IPS-NIHi11 (cell line): Measurements from ENCODE around the gene COPB2.
A peak's percentile ranks its signal among the peaks of the same experiment; 100 is the strongest.

Experiments
- DNase-seq: peaks from one replicate; pipeline ENCODE4 v3.0.0; 2012; ENCODE audit warnings: mixed read lengths, low spot score

The COPB2 gene

DNA sequence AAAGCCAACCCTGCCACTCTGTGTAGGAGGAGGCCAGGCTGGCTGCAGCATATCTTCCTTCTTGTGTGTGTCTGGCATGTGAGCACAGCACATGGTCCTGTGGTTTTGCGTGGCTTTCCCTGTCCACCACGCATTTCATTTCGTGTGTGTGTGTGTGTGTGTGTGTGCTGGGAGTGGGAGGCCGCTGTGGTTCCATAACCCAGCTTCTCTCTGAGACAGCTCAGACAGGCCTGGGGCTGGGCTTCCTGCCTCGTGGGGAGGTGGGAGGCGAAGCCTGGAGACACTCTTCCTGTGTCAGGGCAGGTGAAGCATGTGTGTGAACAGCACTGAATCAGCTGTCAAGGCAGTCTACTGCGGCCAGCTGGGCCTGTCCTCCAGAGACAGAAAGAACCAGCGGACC is 61.6 kb downstream of the COPB2 start:
- no peak for DNase-seq

DNA sequence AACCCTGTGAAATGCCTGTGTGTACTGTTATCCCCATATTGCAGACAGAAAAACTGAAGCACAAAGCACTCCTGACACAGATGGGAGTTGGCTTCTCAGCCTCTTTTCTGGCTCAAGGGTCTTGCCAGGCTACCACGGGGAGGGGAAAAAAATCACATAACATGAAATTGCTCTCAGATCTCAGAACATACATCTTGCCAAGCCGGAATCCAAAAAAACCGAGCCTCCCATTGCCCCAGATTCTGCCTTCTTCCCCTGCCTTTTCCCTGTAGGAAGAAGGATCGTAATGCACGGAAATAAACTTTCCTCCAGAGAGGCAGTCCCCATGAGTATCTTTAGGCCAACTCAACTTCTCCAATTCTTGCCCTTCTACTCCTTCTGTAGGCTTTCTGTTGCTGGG is 62.2 kb downstream of the COPB2 start:
- DNase-seq = no peak

DNA sequence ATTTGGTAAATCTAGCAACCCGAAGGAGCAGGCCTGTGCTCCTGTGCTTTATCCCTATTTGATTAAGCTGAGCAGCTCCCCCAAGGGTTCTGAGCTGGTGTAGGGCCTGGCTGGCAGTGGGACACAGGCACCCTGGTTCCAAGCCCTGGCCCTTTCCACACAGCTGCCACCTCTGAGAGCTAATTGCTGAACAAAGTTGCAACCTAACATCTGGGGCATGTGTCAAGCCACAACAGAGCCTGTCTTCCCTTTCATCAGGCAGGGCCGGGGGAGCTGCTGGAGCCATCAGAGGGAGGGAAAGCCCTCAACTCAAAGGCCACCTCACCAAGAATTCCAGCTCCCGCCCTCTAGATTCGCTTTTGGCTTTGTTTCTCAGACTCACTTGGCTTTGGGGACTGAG is 62.7 kb downstream of the COPB2 start:
- DNase-seq = no peak

DNA sequence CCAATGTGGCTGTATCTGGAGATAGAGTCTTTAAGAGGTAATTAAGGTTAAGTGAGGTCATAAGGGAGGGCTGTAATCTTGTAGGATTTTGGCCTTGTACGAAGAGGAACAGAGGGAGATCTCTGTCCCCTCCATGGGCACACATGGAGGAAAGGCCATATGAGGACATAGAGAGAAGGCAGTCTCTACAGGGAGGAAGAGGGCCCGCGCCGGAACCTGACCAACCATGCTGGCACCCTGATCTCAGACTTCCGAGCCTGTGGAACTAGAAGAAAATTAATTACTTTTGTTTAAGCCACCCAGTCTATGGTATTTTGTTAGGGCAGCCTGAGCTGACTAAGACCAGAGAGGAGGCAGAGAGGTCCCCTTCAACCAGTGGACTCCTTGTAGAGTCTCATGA is 63.3 kb downstream of the COPB2 start:
- DNase-seq = no peak

DNA sequence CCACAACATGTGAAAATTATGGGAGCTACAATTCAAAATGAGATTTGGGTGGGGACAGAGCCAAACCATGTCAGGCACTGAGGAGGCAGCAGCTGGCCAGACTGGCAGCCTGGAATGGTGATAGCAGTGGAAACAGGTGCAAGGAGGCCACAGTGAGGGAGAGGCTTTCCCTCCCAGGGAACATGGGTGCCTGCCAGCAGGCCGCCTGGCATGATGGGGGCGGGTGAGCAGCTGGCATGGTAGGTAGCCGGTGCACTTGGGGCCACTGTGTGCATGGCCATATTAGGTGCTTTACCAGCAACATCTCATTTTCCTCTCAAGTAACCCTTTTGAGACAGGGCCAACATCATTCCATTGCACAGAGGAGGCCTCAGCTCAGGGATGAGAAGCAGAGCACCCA is 63.9 kb downstream of the COPB2 start:
- DNase-seq = no peak

DNA sequence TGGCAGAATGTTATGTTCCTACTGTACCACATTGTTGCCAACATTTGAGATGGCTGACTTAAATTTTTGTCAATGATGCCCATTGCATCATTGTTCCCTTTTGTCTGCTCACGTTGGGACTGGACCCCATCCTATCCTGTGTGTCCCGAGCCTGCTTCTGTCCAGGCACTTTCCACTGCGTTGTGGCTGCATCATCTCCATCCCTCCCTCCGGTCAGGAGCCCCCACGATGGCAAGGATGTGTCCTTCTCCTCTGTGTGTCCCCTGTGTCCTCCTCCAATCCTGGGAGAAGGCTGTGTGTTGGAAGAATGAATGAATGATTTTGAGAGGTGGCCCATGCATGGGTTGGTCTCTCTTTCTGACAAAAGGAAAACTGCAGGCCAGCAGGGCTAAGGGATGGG is 65.0 kb downstream of the COPB2 start:
- DNase-seq = no peak

DNA sequence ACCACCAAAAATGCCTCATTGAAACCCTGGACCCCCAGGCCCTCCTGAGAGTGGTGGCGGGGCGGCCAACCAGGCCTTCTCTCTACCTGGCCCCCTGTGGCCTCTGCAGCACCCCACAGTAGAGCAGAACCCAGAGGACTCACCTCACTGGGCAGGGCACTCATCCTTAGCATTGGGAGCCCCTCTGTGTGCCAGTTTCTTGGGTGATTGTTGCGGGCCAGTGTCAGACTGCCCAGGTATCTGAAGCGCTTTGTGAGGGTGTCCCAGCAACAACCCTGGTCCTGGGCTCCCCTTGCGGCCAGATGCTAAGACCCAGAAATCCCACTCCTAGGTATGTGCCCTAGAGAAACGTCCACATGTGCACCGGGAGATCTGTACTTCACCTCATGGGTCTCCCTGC is 66.3 kb downstream of the COPB2 start:
- no peak for DNase-seq

DNA sequence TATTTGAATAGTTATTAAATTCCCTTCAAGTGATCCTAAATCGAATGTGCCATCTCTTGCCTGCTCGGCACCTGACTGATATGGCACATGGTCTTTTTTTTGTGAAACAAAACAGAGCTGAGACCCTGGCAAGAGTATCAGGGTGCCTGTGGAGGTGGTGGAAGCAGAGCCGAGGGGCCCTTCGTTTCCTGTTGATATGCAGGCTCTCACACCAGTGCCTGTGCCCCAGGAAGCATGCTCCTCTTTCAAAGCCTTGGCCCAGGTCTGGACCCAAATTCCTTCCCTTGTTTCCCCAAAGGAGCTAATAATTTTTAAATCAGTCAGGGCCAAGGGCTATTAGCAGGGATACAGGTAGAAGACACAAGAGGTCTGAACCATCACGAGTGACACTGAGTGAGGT is 67.1 kb downstream of the COPB2 start:
- no peak for DNase-seq

DNA sequence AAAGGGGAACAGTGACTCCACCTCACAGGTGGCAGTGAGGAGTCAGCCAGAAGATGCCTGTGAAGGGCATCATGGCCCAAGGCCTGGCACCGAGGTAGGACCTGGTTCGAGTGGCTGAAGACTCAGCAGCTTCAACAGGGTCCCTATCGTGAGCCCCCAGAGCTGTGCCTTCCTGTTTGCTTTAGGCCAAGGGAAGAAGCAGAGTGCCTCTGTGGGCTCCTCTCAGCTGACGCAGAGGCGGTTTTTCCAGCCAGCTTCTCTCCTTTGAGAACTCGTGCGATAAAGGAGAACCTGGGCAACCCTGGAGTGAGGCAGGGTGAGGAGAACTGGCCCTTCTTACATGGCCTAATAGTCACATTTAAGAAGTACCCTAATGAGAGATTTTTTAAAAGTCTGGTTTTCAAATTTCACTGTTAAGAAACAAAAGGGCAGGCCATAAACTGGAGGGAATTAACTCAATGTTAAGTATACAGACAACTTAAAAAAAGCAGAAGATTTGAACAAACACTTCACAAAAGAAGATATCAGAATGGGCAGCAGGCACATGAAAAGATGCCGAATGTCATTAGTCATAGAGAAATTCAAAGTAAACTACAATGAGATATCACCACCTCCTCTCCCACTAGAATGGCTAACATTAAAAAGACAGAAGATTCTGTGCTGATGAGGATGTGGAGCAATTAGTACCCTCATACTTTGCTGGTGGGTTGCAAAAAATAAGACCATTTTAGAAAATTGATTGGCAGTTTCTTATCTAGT is 68.7 kb downstream of the COPB2 start:
- DNase-seq = no peak

DNA sequence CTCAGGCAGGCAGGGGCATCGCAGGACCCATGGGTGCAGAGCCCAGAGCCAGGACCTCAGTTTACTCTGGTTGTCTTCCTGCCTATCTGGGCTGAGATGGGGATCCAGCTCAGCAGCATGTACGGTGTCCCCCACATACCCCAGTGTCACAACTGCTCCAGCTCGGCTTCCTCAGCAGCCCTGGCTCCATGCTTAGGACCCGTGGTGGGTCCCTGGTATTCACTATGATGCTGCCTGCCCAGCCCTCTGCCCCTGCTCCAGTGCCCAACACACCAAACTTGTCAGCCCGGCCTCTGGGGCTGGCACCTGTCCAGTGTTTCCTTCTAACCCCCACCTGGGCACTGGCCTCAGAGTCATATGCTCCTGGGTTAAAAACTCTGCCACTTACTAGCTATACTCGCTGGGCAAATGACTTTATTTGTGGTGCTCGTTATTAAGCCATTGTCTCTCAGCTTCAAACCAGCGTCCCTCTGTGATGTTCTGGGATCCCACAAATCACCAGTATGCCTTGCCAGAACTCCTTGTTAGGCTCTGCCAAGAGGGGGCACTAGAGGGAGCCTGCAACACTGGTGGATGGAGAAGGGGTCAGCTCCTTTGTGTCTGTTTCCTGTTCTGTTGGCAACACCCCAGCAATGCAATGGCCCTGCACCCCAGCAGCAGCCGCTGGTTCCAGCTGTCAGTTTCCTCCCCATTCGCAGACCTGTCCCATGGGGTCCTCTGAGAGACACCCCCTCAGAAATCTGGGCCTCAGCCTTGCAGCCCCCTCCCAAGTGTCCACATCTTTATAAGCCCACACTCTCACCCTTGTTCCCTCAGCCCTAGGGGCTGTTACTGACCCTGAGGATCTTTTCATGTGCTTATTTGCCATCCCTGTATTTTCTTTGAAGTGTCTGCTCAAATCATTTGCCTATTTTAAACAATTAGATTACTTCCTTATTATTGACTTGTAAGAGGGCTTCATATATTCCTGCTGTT is 69.7 kb downstream of the COPB2 start:
- peak; percentile 78 for DNase-seq

DNA sequence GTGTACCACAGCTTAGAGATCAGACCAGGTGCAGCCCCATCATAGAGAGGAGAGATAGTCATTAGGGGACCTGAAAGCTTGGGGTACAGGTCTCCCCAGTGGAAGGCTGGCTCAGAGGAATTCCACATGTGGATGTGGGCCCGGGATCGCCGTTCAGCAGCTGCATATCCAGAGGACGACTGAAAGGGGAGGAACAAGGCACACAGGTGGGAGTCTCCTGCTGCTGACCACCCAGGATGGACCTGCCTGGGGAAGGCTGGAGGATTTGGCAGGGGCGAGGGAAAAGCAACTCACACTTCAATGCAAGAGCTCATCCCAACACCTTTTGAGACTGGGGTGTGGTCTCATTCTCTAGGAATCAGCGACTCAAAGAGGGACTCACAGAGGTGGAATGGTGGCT is 70.6 kb downstream of the COPB2 start:
- no peak for DNase-seq

DNA sequence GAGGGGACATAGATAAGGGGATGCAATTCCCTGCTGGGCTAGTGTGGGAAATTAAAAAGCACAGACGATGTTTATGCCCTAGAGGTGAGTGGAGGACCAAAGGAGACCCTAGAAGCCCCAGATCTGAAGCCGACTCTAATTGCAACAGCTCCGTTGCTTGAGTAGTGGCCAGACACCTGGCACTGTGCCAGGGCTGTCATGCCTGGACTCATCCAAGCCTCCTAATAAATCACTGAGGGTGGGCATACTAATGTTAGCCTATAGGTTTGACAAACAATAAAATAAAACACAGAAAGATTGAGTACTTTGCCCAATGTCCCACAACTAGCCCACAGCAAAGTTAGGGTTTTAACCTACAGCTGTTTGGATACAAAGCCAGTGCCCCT is 71.0 kb downstream of the COPB2 start:
- DNase-seq = no peak

DNA sequence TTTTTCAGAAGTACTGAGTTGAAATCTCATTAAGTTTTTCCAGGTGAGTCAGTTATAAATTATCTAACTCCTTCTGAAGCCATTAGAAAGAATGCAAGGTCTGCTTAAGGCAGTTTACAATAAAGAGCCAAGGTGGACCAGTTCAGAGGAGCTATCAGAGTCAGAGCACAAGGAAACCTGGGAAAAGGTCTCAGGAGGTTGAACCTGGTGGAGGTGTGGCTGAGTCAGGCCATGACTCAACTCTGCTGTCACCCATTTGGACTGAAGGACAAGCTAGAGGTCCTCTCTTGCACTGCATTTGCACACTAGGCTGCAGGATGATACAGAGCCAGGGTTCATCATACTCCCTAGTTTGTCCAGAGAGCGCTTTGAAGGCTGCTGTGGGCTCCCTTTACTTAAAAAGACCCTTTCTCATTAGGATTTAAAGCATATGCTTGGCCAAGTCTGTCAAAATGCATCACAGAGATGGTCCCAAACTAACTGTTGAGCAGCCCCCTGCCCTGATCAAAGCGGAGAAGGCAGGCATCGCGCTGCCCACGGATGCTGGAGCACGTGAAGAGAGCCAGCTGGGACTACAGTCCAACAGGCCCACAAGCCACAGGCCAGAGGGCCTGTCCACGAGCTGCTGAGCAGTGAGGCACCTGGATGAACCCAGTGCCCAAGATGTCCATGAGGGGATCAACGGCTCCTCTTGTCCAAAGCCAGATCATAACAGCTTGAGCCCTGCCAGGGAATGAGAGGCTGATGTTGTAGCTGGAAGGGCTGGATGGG is 71.6 kb downstream of the COPB2 start:
- no peak for DNase-seq

DNA sequence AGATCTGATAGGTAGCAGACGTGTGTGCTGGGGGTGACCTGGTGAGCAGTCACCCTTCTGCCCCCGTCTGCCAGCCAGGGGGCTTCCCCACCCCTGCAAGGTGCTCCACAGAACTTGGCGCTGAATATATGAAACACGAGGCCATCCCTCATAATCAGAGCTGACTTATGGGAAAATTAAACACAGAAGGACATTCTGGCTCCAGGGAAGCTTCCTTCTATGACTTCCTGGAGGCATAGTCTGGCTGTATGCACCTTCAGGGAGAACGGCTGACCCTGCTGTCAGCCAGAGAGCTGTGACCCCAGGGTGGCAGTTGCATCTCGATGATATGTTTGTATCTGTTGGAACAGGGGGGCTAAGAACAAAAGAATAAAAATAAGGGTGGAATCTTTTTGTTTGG is 72.2 kb downstream of the COPB2 start:
- no peak for DNase-seq

DNA sequence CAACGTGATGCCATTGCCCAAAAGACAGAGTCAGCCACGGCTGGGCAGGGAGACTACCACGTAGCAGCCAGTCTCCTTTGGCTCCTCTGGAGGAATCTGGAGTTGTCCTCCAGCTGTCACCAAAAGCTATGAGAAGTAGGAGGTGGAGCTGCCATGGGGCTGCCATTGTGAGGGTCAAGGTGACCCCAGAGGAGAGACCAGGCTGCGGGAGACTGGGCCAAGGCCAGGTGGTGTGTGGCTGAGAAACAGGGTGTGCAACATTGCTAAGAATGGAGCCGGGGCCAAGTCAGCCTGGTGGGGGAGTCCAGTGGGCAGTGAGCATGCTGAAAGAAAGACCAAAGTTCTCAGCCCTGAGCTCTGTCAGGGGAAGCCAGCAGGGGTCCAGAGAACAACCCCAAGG is 75.5 kb downstream of the COPB2 start:
- no peak for DNase-seq

DNA sequence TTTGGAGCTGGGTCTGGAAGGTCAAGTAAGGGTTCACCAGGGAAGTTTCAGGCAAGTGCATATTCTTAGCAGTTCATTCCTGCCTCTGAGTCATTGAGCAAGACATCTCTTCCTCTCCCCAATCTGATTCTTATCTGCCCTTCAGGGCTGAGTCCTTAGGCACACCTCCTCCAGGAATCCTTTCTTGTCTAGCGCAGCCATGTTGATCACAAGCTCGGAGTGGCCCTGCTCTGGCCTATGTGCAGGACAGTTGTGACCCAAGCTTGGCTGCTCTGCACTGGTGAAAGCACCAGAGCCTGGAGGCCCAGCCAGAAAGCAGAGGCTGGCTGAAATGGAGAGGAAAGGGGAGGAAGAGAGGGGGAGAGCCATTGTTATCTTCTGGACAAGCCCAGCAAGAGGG is 76.5 kb downstream of the COPB2 start:
- no peak for DNase-seq

DNA sequence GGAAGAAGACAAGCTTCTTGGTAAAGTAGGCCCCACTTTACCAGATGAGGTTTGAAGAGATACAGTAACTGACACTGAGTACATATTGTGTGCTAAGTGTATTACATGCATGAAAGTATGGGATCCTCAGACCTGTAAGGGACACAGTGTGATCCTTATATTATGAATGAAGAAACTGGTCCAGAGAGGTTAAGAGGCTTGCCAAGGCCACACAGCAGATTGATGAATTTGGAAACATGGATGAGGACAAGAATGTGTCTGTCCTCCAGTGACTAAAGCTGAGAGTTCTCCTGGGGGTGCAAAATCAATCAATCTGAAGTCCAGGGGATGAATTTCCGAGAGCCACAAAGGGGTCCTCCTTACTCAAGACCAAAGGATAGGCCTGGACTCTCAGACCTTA is 77.0 kb downstream of the COPB2 start:
- no peak for DNase-seq

DNA sequence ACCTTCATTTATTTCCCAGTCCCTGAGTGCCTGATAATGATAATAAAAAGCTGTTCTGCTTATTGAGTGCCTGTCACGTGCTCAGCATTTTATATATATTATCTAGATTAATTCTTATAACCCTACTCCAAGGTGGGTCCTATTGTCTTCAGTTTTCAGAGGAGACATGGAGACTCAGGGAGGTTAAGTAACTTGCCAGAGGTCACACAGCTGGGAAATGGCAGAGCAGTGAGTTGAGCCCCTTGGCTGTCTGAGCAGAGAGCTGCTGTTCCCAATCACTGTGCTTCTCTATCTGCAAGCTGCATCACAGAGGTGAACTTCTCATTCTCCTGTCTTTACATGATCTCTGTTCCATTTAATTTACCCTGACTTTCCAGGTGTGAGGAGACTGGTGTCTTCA is 77.9 kb downstream of the COPB2 start:
- no peak for DNase-seq

DNA sequence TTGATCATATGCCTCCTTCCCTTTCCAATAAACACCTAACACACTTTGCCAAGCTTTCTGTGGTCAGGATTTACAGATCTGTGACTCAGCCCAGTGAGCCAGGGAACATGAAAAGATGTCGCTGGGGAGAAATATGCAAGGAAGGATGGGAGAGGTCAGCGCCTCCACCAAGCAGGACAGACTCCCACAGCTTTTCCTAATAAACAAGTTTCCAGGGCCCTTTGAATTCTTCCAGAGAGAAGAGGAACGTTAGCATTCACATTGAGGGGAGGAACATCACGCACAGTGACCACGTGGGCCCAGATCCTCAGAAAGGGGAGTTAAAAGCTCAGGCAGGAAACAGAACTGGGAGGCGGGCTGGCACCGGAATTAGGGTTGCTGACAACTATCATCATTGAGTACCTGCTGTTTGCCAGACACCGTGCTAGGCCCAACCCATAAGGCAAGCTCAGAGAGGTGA is 78.9 kb downstream of the COPB2 start:
- no peak for DNase-seq

DNA sequence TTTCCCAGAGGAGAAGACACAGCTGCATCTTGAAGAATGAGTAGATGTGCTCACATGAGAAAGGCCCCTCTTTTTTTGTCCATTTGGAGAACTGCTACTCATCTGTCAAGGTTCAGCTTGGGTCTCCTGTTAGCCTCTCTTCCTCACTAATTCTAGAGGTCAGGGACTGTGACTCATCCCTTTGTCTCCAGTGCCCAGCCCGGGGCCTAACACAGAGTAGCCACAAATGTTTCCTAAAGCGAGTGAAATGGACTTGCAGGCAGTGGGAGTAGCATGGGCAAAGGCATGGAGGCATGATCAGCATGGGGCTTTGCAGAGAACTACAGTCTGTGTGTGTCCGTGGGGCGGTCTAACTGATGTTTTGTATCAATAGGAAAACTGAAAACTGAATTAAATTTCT is 79.6 kb downstream of the COPB2 start:
- DNase-seq = no peak

DNA sequence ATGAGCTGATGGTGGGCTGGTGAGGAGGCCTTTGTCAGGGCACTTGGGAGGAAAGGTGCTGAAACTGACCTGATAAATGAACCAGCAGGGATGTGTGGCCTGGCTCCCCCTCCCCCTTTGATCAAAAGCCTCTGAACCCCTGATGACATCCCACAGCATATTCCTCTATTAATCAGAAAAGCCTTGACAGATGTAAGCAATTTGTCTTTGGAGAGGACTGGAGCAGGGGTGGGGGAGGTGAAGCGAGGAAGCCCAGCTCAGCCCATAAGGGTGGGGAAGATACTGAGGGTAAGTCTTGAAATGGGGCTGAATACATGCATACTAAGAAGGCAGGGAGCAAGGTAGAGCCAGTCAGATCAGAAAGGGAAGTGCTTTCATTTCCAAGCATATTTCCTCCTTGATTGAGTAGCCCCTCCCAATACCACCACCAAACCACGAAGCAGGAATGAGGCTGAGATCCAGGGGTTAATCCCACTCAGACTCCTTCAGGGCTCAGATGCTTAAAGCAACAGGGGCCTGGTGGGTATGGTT is 80.3 kb downstream of the COPB2 start:
- no peak for DNase-seq

DNA sequence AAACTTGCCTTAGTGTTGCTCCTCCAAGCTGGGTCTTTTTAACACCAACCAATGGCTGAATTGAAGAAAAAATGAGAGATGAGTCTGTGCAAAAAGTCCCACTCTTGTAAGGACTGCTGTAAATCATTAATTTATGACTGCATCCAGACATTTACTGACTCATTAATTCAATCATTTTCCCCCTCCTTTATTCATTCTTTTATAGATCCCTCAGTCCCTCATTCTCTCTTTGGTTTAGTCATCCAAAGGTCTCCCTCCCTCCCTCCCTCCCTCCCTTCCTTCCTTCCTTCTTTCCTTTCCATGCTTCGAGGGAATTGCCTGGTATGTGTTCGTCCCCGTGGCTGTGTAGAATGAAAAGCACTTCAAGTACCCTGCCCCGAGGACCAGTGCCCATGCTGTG is 80.9 kb downstream of the COPB2 start:
- no peak for DNase-seq
